Tibial artery (tissue), 4 donors: ENCODE data around the gene ALG10B.

Experiments
- DNase-seq, 2 donors: peaks; one replicate each; pipeline ENCODE4 v3.0.0-alpha.2; 2019
- H3K27ac ChIP-seq, 2 donors: fragments of 200-600 bp; sonication (generic) in 1 of 2; 1 replicate in 1 of 2; 2 replicates in 1 of 2; pipeline ENCODE4 v1.5.1; 2018 to 2019; ENCODE audit warnings: mild to moderate bottlenecking in 1 of 2
- H3K27me3 ChIP-seq, 2 donors: fragments of 200-600 bp; sonication (generic) in 1 of 2; one replicate each; pipeline versions ENCODE4 v1.5.1 to v1.6.0; 2016 to 2019
- H3K36me3 ChIP-seq, 3 donors: fragments of 200-600 bp; sonication (generic) in 2 of 3; one replicate each; pipeline ENCODE4 v1.5.1; 2016 to 2019; ENCODE audit warnings: mild to moderate bottlenecking in 2 of 3
- H3K4me1 ChIP-seq, 4 donors: fragments of 200-600 bp; sonication (generic) in 2 of 4; 1 replicate in 3 of 4; 2 replicates in 1 of 4; pipeline ENCODE4 v1.5.1; 2016 to 2019
- H3K4me3 ChIP-seq, 2 donors: fragments of 200-600 bp; sonication (generic) in 1 of 2; 1 replicate in 1 of 2; 2 replicates in 1 of 2; pipeline ENCODE4 v1.5.1; 2018 to 2019; ENCODE audit warnings: mild to moderate bottlenecking in 2 of 2
- H3K9me3 ChIP-seq, 3 donors: fragments of 200-600 bp; sonication (generic) in 1 of 3; one replicate each; pipeline ENCODE4 v1.5.1; 2016 to 2019
- CTCF ChIP-seq, 2 experiments: fragments of 200-600 bp in 1 of 2; fragments of 450-650 bp in 1 of 2; IDR thresholded peaks; one replicate each; pipeline ENCODE4 v1.5.1; 2017 to 2019; ENCODE audit warnings: antibody characterized with exemption in 2 of 2, mild to moderate bottlenecking in 1 of 2, moderate library complexity in 1 of 2
- intact Hi-C: fragments of 100-400 bp; cut with DNase I; formaldehyde crosslinking; loops from one replicate; pipeline ENCODE4 v1.15.0; 2023; ENCODE audit warnings: low total_unique reads

The ALG10B gene

GRCh38 chr12:38370311-38370710 is 53.7 kb downstream of the ALG10B start:
- TF ChIP-seq CTCF (IDR thresholded peaks at IDR 0.05) = no peak
- no peak overlapping the region for H3K27ac ChIP-seq
- no peaks in the 10 kb centered on the region for H3K4me1 ChIP-seq
- H3K27me3 ChIP-seq = no peaks in the 10 kb centered on the region
- H3K4me3 ChIP-seq = no peak overlapping the region
- intact Hi-C loops = no loop called here
- no peak for DNase-seq
- H3K36me3 ChIP-seq = no peaks in the 10 kb centered on the region
- H3K9me3 ChIP-seq = no peaks in the 10 kb centered on the region

- Histone ChIP-seq H3K27me3 (no peaks in the 10 kb centered on the region), H3K9me3 (no peaks in the 10 kb centered on the region), H3K4me1 (no peaks in the 10 kb centered on the region), H3K4me3 (no peak overlapping the region), H3K36me3 (no peaks in the 10 kb centered on the region), H3K27ac (no peak overlapping the region)
- DNase-seq = no peak
- no peak for TF ChIP-seq CTCF (IDR thresholded peaks at IDR 0.05)
- intact Hi-C loops = no loop called here
These were observed 57.2 kb downstream of the ALG10B start for GRCh38 chr12:38373784-38374183.

GRCh38 chr12:38374751-38375150 is 58.2 kb downstream of the ALG10B start:
- no peaks in the 10 kb centered on the region for H3K36me3 ChIP-seq
- TF ChIP-seq CTCF (IDR thresholded peaks at IDR 0.05) = no peak
- no peak overlapping the region for H3K27ac ChIP-seq
- no peaks in the 10 kb centered on the region for H3K27me3 ChIP-seq
- H3K9me3 ChIP-seq = no peaks in the 10 kb centered on the region
- DNase-seq = no peak
- H3K4me3 ChIP-seq = no peak overlapping the region
- H3K4me1 ChIP-seq = no peaks in the 10 kb centered on the region
- intact Hi-C loops = no loop called here
